CD4-positive, alpha-beta T cell treated with Interleukin-6 at 100 ng/mL for 8 hours (primary cell): ENCODE measurements around the gene ADORA2A.

Source experiments
- DNase-seq: peaks from one replicate; pipeline ENCODE4 v3.0.0-alpha.2; 2020; ENCODE audit warnings: mixed read lengths, low spot score

Gene ADORA2A

GRCh38 chr22:24404561-24405275, 22.7 kb upstream of the ADORA2A start:
- no peak for DNase-seq

GRCh38 chr22:24405631-24406321, 21.6 kb upstream of the ADORA2A start:
- DNase-seq: no peak

- no peak for DNase-seq
Measured at GRCh38 chr22:24406322-24407277, 20.8 kb upstream of the ADORA2A start.

DNA sequence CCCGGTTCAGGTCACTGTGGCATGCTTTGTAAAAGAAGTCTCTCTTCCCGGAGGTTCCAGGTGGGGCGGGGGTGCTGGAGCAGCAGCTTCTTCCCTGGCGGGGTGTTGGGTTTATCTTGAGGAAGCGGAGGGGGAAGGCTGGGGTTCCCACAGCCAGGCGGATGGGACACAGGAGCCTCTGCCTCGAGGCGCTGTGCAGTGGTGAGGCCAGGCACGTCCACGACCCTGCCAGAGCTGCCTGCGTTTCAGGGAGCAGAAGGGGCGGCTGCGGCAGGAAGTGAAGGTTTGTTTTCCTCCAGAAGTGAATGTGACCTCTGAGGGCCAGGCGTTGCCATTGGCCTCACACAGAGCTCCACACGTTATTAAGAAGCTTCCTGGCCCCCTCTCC, 20.1 kb upstream of the ADORA2A start:
- no peak for DNase-seq

GRCh38 chr22:24407884-24408283, 19.5 kb upstream of the ADORA2A start:
- DNase-seq: no peak

GRCh38 chr22:24408630-24409029, 18.8 kb upstream of the ADORA2A start:
- DNase-seq: no peak

DNA sequence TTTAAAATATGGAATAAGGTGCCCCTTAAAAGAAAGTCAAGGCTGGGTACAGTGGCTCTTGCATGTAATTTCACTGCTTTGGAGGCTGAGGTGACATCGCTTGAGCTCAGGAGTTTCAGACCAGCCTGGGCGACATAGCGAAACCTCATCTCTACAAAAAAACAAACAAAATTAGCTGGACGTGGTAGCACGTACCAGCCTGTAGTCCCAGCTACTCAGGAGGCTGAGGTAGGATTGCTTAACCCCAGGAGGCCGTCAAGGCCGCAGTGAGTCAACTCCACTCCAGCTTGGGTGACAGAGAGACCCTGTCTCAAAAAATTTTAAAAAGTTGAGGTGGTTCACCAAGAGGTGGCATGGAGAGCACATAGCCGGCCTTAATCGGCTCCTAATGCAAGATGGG, 17.7 kb upstream of the ADORA2A start:
- DNase-seq: no peak

GRCh38 chr22:24410110-24410856, 17.1 kb upstream of the ADORA2A start:
- no peak for DNase-seq

DNA sequence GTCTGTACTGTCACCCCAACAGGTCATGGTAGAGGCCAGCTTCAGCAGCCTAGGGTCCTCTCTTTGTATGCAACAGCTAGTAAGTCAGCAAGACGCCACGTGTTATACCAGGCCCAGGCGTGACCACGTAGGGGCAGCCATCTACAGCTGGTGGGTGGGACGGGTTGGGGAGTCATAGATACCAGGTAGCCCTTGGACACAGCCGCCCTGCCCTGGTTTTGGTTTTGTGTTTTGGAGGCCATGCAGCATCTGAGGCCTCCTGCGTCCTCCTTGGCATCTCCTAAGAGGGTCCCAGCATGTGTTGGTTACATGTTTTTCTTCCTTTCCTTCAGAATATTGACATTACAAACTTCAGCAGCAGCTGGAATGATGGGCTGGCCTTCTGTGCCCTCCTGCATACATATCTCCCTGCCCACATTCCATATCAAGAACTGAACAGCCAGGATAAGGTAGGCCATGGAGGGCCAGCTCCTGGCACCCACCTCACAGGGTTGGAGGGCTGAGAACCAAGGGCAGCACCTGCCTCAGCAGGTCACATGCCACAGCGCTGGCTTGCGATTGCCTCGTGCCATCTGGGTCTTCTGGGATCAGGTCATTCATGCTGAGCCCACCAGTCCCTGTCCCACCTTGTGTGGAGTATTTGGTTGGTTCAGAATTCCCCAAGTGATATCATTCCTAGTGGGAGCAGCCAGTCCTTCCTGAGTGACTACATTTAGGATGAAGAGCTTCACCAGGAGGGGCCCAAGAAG, 16.0 kb upstream of the ADORA2A start:
- no peak for DNase-seq

DNA sequence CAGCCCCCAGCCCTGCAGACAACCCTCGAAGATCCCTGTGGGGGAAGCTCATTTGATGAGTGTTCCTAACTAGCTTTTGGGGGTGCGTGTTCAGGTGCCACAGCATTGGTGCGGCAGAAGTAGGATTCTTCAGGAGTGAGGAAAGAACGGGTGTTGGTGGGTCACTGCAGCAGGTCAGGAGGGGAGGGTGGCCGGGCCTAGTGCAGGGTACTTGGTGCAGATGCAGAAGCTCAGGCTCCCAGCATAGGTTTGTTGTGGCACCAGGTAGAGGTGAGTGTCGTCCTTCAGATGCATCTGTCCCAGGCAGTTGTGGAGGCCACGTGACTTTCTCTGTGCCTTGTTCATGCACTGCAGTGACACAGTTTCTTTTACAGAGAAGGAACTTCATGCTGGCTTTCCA, 15.1 kb upstream of the ADORA2A start:
- no peak for DNase-seq

GRCh38 chr22:24413271-24413670, 14.1 kb upstream of the ADORA2A start:
- DNase-seq: no peak

DNA sequence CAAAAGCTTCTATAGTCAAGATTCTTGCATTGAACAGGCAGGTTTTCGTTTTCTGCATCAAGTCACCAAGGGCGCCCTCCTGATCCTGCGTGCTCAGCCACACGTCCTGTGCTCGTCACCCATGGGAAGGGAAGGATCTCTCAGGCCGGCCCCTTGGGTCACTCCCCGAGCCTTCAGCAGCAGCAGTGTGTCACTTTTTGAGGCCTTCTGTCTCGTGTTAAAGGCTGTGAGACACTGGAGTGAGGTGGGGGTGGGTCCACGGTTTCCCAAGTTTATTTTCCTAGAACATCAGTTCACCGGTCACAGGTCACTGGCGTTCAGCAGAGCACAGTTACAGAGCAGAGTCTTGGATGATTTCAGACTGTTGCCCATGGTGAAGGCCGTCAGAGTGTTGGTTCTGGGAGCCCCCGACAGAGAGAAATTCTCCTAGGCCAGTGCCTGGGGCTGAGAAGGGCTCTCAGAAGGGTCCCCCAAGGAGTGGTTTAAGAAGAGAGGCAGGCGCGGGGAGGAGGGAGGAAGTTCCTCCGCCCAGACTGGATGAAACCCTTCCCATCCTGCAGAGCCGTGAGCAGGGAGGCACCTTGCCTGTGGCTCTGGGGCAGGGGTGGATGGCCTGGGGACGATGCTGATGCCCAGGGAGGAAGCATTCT, 13.5 kb upstream of the ADORA2A start:
- no peak for DNase-seq

GRCh38 chr22:24414523-24414922, 12.9 kb upstream of the ADORA2A start:
- no peak for DNase-seq

- no peak for DNase-seq
Measured at GRCh38 chr22:24414984-24415945, 12.1 kb upstream of the ADORA2A start.

DNA sequence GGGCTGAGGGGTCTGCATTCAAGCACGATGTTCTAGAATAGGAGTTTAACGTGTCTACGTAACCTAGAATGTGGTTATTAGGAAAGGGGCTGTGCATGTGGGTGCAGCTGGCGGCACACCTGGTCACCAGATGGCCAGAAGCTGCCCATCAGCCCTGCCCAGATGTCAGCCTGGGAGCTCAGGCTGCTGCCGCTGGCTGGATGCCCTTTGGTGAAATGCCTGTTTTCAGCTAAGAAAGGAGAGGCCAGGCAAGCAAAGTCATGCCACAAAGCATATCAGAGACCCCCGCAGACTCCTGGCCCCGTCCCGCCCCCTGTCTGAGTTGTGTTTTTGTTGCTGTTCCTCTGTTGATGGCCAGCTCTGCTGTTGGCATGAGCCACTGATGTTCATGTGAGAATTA, 11.3 kb upstream of the ADORA2A start:
- no peak for DNase-seq

DNA sequence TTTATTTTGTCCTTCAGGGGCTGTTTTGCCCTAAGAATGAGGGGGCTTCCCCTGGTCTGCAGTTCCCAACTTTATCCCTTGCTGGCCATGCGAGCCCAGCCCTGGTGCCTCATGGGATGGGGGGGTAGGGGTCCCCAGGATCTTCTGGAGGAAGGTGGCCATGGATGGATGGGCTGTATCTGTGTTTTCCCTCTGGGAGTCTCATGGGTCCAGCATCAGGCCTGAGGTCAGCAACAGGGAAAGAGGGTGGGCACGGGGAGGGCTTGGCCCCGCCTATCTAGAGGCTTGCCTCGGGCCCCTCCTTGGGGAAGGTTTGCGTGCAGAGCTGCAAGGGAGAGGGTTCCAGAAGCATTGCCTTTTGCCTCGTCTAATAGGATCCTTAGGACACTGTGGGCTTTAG, 10.8 kb upstream of the ADORA2A start:
- no peak for DNase-seq

DNA sequence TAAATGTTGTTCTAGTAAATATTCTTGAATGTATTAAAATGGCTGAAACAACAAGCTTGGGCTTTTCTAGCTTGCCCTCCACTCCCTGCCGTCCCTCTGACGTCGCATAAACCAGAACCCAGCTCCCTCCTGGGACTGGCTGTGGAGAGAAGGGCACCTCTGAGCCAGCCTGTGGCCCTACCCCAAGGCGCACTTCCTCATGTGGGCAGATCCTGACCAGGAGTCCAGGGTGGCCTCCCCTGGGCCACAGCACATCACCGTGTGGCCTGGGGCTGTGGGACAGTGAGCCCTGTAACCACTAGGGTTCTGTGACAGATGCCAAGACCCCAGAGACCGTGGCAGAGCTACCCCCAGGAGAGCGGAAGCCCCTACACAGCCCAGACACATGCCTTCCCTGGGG, 10.2 kb upstream of the ADORA2A start:
- no peak for DNase-seq

GRCh38 chr22:24417901-24418641, 9.3 kb upstream of the ADORA2A start:
- no peak for DNase-seq
